NCI-H1694 (cell line): ENCODE measurements around the gene FRMPD3.

Source experiments
- DNase-seq: peaks from one replicate; lab custom pipeline; 2025; lab: John Stamatoyannopoulos, UW

The FRMPD3 gene

DNA sequence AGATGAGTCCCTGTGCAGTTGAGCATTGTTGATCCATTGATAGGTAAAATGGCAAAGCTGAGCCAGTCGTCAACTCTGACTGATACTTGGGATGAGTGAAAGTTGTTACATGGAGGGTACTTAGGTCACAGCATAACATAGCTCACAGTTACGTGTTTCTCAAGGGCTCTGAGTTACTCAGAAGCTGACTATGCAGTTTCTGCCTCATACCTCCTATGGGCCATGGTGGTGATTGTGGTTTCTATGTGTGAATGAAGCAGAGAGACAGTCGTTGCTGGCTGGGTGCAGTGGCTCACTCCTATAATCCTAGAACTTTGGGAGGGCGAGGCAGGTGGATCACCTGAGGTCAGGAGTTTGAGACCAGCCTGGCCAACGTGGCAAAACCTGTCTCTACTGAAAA, 30.8 kb downstream of the FRMPD3 start:
- no peak for DNase-seq

- no peak for DNase-seq
These were observed 32.6 kb downstream of the FRMPD3 start for GRCh38 chrX:107482046-107482445.

DNA sequence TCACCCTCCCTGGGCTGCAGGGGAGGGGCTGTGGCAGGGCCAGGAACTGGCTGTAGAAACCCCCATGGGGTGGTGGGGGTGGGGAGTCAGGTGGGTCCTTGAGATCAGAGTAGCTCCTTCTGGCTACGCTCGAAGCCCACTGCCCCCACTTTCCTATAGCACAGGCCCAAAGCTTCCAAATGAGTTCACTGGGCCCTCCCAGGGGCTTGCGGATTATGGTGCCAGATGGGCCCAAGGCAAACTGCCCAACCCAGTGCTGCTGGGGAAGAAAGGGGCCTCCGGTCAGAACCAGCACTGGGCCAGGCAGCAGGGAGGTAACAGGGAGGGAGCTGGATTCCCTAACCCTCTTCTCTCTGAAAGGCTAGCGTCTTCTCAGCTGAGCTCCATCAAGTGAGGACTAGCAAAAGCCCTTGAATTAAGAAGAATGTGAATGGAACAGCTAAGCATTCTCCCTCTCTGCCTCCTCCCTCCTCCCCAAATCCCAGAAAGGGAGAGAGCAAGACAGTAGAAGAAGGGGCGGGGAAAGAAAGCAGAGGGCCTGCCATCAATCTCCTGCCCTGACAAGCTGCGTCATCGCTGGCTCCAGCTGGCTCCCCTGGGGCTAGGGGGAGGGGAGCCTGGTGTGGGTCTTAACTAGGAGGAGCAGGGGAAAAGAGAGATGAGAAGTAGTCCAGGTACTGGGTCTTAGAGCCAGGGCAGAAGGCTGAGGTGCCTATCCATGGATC, 34.7 kb downstream of the FRMPD3 start:
- peak; percentile 68 for DNase-seq

- DNase-seq = no peak
These were observed 35.6 kb downstream of the FRMPD3 start for GRCh38 chrX:107485013-107485412.

DNA sequence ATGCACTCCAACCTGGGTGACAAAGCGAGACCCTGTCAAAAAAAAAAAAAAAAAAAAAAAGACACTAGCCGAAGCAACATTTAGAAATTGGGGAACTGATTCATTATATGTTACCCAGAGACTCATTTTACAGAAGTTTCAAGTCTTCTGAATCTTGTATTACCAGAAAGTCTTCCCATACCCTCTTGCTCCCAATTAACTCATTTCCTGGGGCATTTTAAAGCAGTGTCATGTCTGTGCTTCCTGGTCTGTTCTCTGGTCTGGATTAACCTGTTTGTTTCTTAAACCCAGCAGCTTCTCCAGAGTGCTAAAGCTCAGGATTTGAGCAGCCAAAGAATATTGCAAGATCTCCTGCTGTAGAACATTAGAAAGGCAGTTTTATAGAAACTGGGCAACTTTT, 43.7 kb downstream of the FRMPD3 start:
- DNase-seq = no peak

GRCh38 chrX:107496786-107497185, 47.3 kb downstream of the FRMPD3 start:
- DNase-seq = no peak
